Measurements from ENCODE around the gene IQCH. TPM values are rescaled to one million over a fixed set of nuclear protein-coding genes. Genes with fewer than 3 reads are reported as not detected.

IQCH gene
- polyA plus RNA-seq, 1 donor (not counting 4 experiments of a cell fraction or from before 2014, with no cell fraction given): 2.6 TPM

DNA sequence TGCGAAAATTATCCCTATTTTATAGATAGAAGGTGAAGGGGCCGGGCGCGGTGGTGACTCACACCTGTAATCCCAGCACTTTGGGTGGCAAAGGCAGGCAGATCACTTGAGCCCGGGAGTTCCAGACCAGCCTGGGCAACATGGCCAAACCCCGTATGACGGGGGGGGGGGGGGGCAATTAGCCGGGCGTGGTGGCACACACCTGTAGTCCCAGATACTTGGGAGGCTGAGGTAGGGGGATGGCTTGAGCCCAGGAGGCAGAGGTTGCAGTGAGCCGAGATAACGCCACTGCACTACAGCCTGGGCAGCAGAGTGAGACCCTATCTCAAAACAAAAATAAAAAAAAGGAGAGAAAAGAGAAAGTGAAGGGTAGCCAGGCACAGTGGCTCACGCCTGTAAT lies 1.5 kb upstream of the IQCH start:
- no peak for FAIRE-seq
- Histone ChIP-seq H3K4me3 (ENCODE audit: control insufficient read depth in 2 of 3, extremely low read depth in 1 of 3, insufficient read depth in 2 of 3, low read depth in 1 of 3, low read length in 3 of 3) (peak overlapping the region; percentile 92 to 96 (median 95)), H3K4me1 (ENCODE audit: control insufficient read depth, extremely low read depth, insufficient read depth, low read length) (peaks cover 12% of the 10 kb centered on the region), H2AFZ (ENCODE audit: control insufficient read depth, low read length) (no peak overlapping the region), H3K36me3 (ENCODE audit: control insufficient read depth in 2 of 2, extremely low read depth in 1 of 2, insufficient read depth in 2 of 2, low read length in 2 of 2) (peaks cover 0 to 3% of the 10 kb centered on the region in 2 experiments), H3K27ac (ENCODE audit: control insufficient read depth, insufficient read depth, low read length) (peak overlapping the region; percentile 98), H3K9ac (ENCODE audit: control insufficient read depth, extremely low read depth, insufficient read depth, low read length) (peak overlapping the region; percentile 98), H3K9me3 (ENCODE audit: control insufficient read depth, low read depth, low read length) (no peaks in the 10 kb centered on the region), H4K20me1 (ENCODE audit: control insufficient read depth, extremely low read depth, insufficient read depth, low read length) (no peaks in the 10 kb centered on the region), H3K79me2 (ENCODE audit: control insufficient read depth, insufficient read depth, low read length) (peaks cover 60% of the 10 kb centered on the region), H3K4me2 (ENCODE audit: control insufficient read depth, extremely low read depth, insufficient read depth, low read depth, low read length) (peak overlapping the region; percentile 91), H3K27me3 (ENCODE audit: control insufficient read depth, extremely low read depth, insufficient read depth, low read length) (no peaks in the 10 kb centered on the region), H3K9me1 (ENCODE audit: control insufficient read depth, extremely low read depth, insufficient read depth, low read length) (no peaks in the 10 kb centered on the region)
- TF ChIP-seq, protein P1, sequence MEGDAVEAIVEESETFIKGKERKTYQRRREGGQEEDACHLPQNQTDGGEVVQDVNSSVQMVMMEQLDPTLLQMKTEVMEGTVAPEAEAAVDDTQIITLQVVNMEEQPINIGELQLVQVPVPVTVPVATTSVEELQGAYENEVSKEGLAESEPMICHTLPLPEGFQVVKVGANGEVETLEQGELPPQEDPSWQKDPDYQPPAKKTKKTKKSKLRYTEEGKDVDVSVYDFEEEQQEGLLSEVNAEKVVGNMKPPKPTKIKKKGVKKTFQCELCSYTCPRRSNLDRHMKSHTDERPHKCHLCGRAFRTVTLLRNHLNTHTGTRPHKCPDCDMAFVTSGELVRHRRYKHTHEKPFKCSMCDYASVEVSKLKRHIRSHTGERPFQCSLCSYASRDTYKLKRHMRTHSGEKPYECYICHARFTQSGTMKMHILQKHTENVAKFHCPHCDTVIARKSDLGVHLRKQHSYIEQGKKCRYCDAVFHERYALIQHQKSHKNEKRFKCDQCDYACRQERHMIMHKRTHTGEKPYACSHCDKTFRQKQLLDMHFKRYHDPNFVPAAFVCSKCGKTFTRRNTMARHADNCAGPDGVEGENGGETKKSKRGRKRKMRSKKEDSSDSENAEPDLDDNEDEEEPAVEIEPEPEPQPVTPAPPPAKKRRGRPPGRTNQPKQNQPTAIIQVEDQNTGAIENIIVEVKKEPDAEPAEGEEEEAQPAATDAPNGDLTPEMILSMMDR (optimal IDR thresholded peaks at IDR 0.05 in 1 of 3, IDR thresholded peaks at IDR 0.05 in 1 of 3, conservative IDR thresholded peaks at IDR 0.05 in 1 of 3; ENCODE audit: extremely low read depth in 1 of 3, insufficient read depth in 2 of 3, low read length in 3 of 3): no peak
- TF ChIP-seq EZH2 (IDR thresholded peaks at IDR 0.05; ENCODE audit: low read length): no peak
- DNase-seq (ENCODE audit: low read depth, low spot score): no peak
- dilution Hi-C loops (cut with MboI; ENCODE audit: extremely low pct_ligation_motif_present, low sequenced_read_pairs): no loop called here

DNA sequence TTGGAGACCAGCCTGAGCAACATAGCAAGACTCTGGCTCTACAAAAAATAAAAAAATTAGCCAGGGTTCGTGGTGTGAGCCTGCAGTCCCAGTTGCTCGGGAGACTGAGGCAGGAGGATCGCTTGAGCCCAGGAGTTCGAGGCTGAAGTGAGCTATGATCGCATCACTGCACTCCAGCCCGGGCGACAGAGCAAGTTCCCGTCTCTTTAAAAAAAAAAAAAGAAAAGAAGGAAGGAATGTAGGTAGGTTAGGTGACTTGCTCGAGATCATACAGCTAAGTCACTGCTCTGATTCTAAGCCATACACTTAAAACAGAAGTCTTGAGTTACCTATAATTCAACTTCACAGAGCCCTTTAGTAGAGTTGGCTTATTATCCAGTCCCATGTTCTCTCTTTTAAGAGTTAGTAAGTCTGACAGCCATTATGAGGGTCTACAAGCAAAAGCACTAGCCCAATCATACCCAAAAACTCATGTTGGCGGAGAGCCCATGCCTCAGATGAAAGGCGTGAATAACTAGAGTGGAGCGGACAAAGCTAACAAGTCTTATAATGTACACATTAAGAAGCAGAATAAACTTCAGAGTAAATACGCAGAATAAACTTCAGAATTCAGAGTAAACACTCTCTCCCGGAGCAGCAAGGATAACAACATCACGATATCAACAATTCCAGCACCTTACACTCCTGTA lies 893 bp upstream of the IQCH start:
- Histone ChIP-seq H3K9me3 (ENCODE audit: control insufficient read depth, low read depth, low read length) (no peaks in the 10 kb centered on the region), H3K27ac (ENCODE audit: control insufficient read depth, insufficient read depth, low read length) (peak overlapping the region; percentile 98), H4K20me1 (ENCODE audit: control insufficient read depth, extremely low read depth, insufficient read depth, low read length) (no peaks in the 10 kb centered on the region), H3K79me2 (ENCODE audit: control insufficient read depth, insufficient read depth, low read length) (peaks cover 54% of the 10 kb centered on the region), H2AFZ (ENCODE audit: control insufficient read depth, low read length) (peak overlapping the region; percentile 82), H3K27me3 (ENCODE audit: control insufficient read depth, extremely low read depth, insufficient read depth, low read length) (no peaks in the 10 kb centered on the region), H3K4me3 (ENCODE audit: control insufficient read depth in 2 of 3, extremely low read depth in 1 of 3, insufficient read depth in 2 of 3, low read depth in 1 of 3, low read length in 3 of 3) (peak overlapping the region; percentile 92 to 96 (median 95)), H3K36me3 (ENCODE audit: control insufficient read depth in 2 of 2, extremely low read depth in 1 of 2, insufficient read depth in 2 of 2, low read length in 2 of 2) (peaks cover 0 to 3% of the 10 kb centered on the region in 2 experiments), H3K9me1 (ENCODE audit: control insufficient read depth, extremely low read depth, insufficient read depth, low read length) (no peaks in the 10 kb centered on the region), H3K9ac (ENCODE audit: control insufficient read depth, extremely low read depth, insufficient read depth, low read length) (peak overlapping the region; percentile 98), H3K4me1 (ENCODE audit: control insufficient read depth, extremely low read depth, insufficient read depth, low read length) (peaks cover 12% of the 10 kb centered on the region), H3K4me2 (ENCODE audit: control insufficient read depth, extremely low read depth, insufficient read depth, low read depth, low read length) (peak overlapping the region; percentile 91)
- peak; percentile 23 for FAIRE-seq
- DNase-seq (ENCODE audit: low read depth, low spot score): no peak
- dilution Hi-C loops (cut with MboI; ENCODE audit: extremely low pct_ligation_motif_present, low sequenced_read_pairs): no loop called here
- no peak for TF ChIP-seq EZH2 (IDR thresholded peaks at IDR 0.05; ENCODE audit: low read length)
- TF ChIP-seq, protein P1 (optimal IDR thresholded peaks at IDR 0.05 in 1 of 3, IDR thresholded peaks at IDR 0.05 in 1 of 3, conservative IDR thresholded peaks at IDR 0.05 in 1 of 3; ENCODE audit: extremely low read depth in 1 of 3, insufficient read depth in 2 of 3, low read length in 3 of 3): no peak
